Chondrocyte (in vitro differentiated cells): ENCODE results near the gene PAK1. TPM values are rescaled to one million over a fixed set of nuclear protein-coding genes. Genes with fewer than 3 reads are reported as not detected.

Experiments used
- DNase-seq: peaks from one replicate; pipeline ENCODE4 v3.0.0; 2021; ENCODE audit warnings: mixed read lengths, low spot score
- H3K27ac Mint-ChIP-seq: one replicate; pipeline ENCODE4 v1.8.0; 2021; ENCODE audit warnings: mild to moderate bottlenecking, moderate library complexity, mixed read lengths; ENCODE audit not compliant: unreplicated experiment
- H3K27me3 Mint-ChIP-seq: 2 replicates; pipeline ENCODE4 v1.8.0; 2021; ENCODE audit warnings: low read depth, mixed read lengths
- H3K36me3 Mint-ChIP-seq: 2 replicates; pipeline ENCODE4 v1.8.0; 2021; ENCODE audit warnings: low read depth, mixed read lengths
- H3K4me1 Mint-ChIP-seq: 2 replicates; pipeline ENCODE4 v1.8.0; 2021; ENCODE audit warnings: low read depth, mild to moderate bottlenecking, mixed read lengths
- H3K4me3 Mint-ChIP-seq: one replicate; pipeline ENCODE4 v1.8.0; 2021; ENCODE audit warnings: mild to moderate bottlenecking, moderate library complexity, mixed read lengths; ENCODE audit not compliant: unreplicated experiment
- H3K9me3 Mint-ChIP-seq: 2 replicates; pipeline ENCODE4 v1.8.0; 2021; ENCODE audit warnings: low read depth, mixed read lengths
- CTCF ChIP-seq: fragments of 200-600 bp; sonication (generic); IDR thresholded peaks from 2 replicates; pipeline ENCODE4 v1.5.0; 2021; ENCODE audit warnings: antibody characterized with exemption, mild to moderate bottlenecking, moderate library complexity
- total RNA-seq: library from RNA; stranded (reverse); gene quantifications from 3 replicates; pipeline ENCODE4 v1.2.1, GENCODE V29; 2021

PAK1 gene
- total RNA-seq, 1 donor from 2014 or later = 28.2 TPM

DNA sequence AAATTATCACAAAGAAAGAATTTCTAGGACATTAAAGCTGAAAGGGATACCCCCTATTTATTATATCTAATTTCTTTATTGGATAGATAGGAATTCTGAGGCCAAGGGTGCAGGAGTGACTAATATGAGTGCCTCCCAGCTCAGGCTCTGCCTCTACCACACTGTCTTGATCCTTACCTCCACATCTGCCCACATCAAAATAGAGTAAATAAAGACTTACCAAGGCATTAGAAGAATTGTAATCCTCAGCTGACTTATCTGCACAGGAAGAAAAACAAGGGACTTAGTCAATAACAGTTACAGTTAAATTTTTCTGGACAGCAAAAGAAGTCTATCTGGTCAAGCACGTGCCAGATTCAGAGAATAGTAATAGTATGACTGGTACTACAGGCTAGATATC lies 99.8 kb downstream of the PAK1 start:
- Mint-ChIP-seq H3K4me3 (no peak overlapping the region), H3K4me1 (peaks cover 13% of the 10 kb centered on the region), H3K27ac (no peak overlapping the region), H3K27me3 (no peaks in the 10 kb centered on the region), H3K36me3 (peaks cover 6% of the 10 kb centered on the region), H3K9me3 (no peaks in the 10 kb centered on the region)
- no peak for TF ChIP-seq CTCF
- no peak for DNase-seq

- no peaks in the 10 kb centered on the region for H3K27me3 Mint-ChIP-seq
- TF ChIP-seq CTCF = no peak
- DNase-seq = no peak
- peaks cover 9% of the 10 kb centered on the region for H3K4me1 Mint-ChIP-seq
- no peaks in the 10 kb centered on the region for H3K9me3 Mint-ChIP-seq
- H3K36me3 Mint-ChIP-seq = peaks cover 3% of the 10 kb centered on the region
- no peak overlapping the region for H3K4me3 Mint-ChIP-seq
- H3K27ac Mint-ChIP-seq = no peak overlapping the region
These were observed 101.2 kb downstream of the PAK1 start for GRCh38 chr11:77372726-77373125.

- no peak for TF ChIP-seq CTCF
- Mint-ChIP-seq H3K9me3 (peaks cover 4% of the 10 kb centered on the region), H3K4me3 (no peak overlapping the region), H3K4me1 (peaks cover 9% of the 10 kb centered on the region), H3K27ac (no peak overlapping the region), H3K27me3 (no peaks in the 10 kb centered on the region), H3K36me3 (peaks cover 6% of the 10 kb centered on the region)
- no peak for DNase-seq
These were observed 102.2 kb downstream of the PAK1 start for GRCh38 chr11:77371646-77372045.

DNA sequence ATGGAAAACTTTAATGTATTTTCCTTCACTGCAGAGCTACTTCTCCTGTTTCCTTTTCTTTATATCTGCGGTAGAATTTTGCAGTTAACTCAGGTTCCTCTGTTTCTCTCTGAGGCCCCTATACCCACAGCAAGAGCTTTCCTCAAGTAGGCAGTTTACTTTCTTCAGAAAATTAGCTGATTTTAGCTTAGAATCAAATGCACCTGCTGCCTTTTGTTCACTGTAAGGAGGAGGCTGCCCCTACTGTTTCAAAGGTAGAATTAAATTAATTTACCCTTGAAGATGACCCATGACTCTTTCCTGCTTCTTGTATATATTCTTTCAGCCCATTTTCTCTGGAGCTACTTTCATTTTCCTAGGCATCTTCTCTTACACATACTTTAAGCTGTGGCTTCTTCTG lies 103.7 kb downstream of the PAK1 start:
- H3K4me3 Mint-ChIP-seq = no peak overlapping the region
- peaks cover 14% of the 10 kb centered on the region for H3K9me3 Mint-ChIP-seq
- DNase-seq = no peak
- TF ChIP-seq CTCF = no peak
- no peaks in the 10 kb centered on the region for H3K27me3 Mint-ChIP-seq
- H3K4me1 Mint-ChIP-seq = peaks cover 4% of the 10 kb centered on the region
- H3K27ac Mint-ChIP-seq = no peak overlapping the region
- peaks cover 13% of the 10 kb centered on the region for H3K36me3 Mint-ChIP-seq

GRCh38 chr11:77361184-77361583 lies 112.7 kb downstream of the PAK1 start:
- H3K9me3 Mint-ChIP-seq = peaks cover 12% of the 10 kb centered on the region
- H3K4me1 Mint-ChIP-seq = peaks cover 9% of the 10 kb centered on the region
- peaks cover 11% of the 10 kb centered on the region for H3K36me3 Mint-ChIP-seq
- H3K4me3 Mint-ChIP-seq = no peak overlapping the region
- no peak for DNase-seq
- TF ChIP-seq CTCF = no peak
- no peaks in the 10 kb centered on the region for H3K27me3 Mint-ChIP-seq
- H3K27ac Mint-ChIP-seq = peak overlapping the region; percentile 10
